GM06990 (cell line): Measurements from ENCODE around the gene UROC1.

Experiments
- DNase-seq: peaks from one replicate; pipeline ENCODE4 v3.0.0-alpha.2; 2011; ENCODE audit not compliant: insufficient read length; ENCODE audit errors: extremely low read depth
- H3K27me3 ChIP-seq: replicated peaks from 2 replicates; pipeline ENCODE4 v1.6.0; 2011; ENCODE audit warnings: low read length; ENCODE audit not compliant: control insufficient read depth, insufficient read depth
- H3K36me3 ChIP-seq: 2 replicates; pipeline ENCODE4 v1.5.1; 2011; ENCODE audit warnings: low read length; ENCODE audit not compliant: control insufficient read depth, insufficient read depth
- H3K4me3 ChIP-seq: replicated peaks from 2 replicates; pipeline ENCODE4 v1.5.1; 2011; ENCODE audit warnings: low read depth, mild to moderate bottlenecking, control low read depth, low read length
- TF ChIP-seq, protein P1 (sequence below): IDR thresholded peaks from 2 replicates; pipeline ENCODE4 v1.5.1; 2011; ENCODE audit warnings: low read length, control low read depth, mild to moderate bottlenecking, inconsistent platforms; ENCODE audit not compliant: insufficient read depth, poor library complexity, severe bottlenecking

The UROC1 gene

DNA sequence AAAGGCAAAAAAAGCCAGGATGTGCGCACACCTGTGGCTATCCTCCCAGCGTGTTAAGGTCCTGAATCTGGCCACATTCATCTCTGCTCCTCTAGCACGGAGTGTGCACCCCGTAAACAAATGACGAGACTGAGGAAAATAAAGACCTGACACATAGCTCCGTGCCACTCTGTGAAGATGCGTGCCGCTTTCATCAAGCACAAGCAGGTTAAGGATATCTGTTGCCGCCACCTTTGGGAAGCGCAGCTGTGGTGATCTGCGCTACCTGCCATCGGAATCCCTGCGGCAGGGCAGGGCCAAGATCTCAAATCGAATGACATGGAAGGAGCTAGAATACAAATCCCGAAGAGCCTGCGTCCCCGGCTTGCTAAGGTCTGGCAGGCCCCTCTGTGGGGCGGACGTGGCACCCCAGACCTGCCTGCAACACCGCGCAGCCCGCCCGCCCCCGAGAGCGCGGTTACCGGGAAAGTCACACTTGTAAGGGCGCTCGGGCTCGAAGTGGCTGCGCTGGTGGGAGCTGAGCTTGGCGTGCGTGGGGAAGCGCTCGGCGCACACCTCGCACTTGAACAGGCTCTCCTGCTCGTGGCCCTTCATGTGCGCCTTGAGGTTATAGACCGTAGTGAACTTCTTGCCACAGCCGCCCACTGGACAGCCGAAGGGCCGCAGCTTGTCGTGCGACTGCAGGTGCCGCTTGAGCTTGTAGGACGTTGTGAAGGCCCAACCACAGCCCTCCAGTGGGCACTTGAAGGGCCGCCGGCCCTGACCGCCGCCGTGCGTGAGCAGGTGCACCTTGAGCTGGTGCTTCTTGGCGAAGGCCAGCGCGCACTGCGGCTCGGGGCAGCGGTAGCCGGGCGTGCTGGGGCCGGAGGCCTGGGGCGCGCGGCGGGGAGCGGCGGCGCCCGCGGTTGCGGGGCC is 42.8 kb downstream of the UROC1 start:
- TF ChIP-seq, protein P1, sequence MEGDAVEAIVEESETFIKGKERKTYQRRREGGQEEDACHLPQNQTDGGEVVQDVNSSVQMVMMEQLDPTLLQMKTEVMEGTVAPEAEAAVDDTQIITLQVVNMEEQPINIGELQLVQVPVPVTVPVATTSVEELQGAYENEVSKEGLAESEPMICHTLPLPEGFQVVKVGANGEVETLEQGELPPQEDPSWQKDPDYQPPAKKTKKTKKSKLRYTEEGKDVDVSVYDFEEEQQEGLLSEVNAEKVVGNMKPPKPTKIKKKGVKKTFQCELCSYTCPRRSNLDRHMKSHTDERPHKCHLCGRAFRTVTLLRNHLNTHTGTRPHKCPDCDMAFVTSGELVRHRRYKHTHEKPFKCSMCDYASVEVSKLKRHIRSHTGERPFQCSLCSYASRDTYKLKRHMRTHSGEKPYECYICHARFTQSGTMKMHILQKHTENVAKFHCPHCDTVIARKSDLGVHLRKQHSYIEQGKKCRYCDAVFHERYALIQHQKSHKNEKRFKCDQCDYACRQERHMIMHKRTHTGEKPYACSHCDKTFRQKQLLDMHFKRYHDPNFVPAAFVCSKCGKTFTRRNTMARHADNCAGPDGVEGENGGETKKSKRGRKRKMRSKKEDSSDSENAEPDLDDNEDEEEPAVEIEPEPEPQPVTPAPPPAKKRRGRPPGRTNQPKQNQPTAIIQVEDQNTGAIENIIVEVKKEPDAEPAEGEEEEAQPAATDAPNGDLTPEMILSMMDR = peak; percentile 11
- no peaks in the 10 kb centered on the region for H3K27me3 ChIP-seq
- peaks cover 9% of the 10 kb centered on the region for H3K36me3 ChIP-seq
- peak overlapping the region; percentile 88 for H3K4me3 ChIP-seq
- DNase-seq = peak; percentile 77

DNA sequence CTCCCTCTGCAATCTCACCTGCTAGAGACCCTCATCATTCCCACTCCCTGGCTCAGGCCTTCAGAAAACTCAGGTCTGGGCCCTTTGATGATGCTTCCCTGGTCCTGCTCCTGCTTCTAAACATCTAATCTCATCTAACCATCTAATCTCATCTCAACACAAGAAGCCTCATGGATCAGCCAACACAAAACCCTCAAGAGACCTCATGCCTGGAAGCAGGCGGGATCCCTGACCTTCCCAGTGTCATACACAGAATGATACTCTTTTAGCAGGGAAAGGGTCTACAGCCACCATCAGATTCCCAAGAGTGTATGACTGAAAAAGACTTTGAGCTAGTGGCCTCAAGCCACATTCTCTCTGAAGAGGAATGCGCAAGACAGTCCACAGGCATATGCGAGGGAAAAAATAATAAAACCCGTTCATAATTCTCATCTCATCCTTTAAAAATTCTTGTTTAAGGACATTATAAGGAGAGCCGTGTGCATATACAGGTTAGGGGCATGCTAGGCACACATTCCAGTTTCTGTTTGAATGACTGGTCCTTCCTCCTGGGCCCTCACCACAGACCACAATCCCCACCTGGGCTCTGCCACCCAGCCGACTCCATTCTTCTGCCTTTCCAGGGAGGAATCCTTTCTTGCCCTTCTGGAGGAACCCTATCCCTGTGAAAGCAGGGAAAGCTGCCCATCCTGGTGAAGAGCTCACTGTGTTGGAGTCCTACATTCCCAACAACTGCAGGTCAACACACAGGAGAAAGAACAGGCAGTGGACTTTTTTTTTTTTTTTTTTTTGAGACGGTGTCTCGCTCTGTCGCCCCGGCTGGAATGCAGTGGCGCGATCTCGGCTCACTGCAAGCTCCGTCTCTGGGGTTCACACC is 44.0 kb downstream of the UROC1 start:
- Histone ChIP-seq H3K4me3 (peak overlapping the region; percentile 49), H3K36me3 (peaks cover 10% of the 10 kb centered on the region), H3K27me3 (no peaks in the 10 kb centered on the region)
- TF ChIP-seq, protein P1 = no peak
- no peak for DNase-seq

DNA sequence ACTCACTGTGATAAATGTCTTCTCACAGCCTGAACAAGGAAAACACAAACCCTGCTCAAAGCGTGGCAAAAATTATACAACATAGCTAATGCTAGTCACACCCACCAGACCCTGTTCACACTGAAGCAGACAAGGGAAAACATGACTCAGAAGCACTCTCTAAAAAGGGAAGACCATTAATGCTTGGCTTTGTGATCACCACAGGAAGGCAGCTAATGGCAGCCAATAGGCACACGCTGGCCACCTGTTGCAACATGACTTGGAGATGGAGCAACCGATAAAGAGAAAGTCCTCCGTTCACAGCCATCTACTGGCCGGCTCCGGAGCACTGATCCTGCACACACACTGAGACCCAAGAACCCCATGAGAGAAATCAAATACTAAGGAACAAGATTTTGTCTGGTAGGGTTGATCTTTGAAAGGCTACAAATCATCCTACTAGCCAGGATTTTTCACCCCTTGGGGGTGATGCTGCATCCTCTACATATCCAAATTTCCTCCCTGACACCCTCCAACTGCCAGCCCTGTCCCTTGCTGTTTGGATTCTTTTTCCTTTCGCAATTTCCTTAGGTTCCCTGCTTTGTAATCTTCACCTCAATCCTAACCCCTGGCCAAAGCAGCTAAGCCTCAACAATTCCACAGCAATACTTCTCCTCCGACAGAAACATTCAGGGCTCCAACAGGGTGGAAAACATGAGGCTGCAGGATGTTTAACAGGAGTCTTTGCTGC is 45.1 kb downstream of the UROC1 start:
- no peak for DNase-seq
- no peaks in the 10 kb centered on the region for H3K27me3 ChIP-seq
- H3K4me3 ChIP-seq = no peak overlapping the region; the same call in none of the 2 replicates
- H3K36me3 ChIP-seq = peaks cover 14% of the 10 kb centered on the region
- TF ChIP-seq, protein P1 = no peak

DNA sequence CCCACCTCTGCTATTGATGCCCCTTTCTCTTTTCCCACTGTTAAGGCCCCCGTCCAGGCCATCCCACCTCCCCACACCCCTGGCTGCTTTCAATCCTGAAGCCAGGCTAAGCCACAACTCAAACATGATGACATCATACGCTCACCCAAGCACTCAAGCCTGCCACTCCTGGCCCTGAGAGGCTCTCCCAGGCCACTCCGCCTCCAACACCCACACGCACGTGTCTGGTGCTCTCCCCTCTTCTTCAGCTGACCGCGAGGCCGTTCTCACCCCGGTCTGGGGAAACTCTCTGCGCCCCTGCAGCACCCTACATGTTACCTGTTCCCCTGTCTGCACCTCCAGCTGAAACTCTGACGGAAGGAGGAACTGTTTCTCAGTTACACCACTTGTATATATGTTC is 48.1 kb downstream of the UROC1 start:
- H3K27me3 ChIP-seq = no peaks in the 10 kb centered on the region
- no peak overlapping the region for H3K4me3 ChIP-seq
- DNase-seq = no peak
- TF ChIP-seq, protein P1 = no peak
- H3K36me3 ChIP-seq = peaks cover 24% of the 10 kb centered on the region

DNA sequence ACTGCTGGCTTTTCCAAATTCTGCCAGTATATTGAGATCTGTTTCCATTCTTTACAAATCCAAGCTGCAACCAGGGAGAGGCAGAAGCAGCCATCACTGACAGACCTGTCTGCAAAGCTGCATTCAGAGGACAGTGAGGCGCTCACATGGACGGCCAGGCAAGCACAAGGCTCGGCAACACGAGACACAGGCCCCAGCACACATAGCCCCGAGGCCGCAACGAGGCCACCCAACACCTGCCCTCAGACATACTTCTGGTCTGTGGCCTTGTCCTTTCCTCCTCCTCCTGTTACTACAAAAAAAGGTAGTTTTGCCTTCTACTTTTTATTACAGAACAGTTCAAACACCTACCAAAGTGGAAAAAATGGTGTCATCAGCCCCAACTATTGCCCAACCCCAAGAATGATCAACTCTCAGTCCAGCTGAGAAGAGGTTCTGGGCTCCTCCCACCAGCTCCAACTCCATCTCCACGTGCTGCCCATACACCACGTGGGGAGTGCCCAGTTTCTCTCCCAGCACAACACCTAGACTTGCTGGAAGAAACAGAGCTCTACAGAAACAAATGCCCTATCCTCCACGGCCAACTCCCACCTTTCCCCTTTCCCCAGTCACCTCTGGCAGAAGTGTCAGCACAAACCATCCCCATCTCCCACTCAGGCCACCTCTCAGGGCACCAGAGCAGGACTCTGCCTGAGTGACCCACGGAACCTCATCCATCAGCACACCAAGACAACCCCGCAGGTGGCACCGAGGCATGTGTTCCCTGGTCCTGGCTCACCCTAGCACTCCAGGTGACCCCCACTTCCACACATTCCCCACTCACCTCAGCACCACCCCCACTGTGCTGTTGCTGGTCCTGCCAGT is 49.3 kb downstream of the UROC1 start:
- peaks cover 27% of the 10 kb centered on the region for H3K36me3 ChIP-seq
- DNase-seq = no peak
- TF ChIP-seq, protein P1 = no peak
- no peak overlapping the region for H3K4me3 ChIP-seq
- H3K27me3 ChIP-seq = no peaks in the 10 kb centered on the region
